ENCODE measurements around the gene SCO2. TPM values are rescaled to one million over a fixed set of nuclear protein-coding genes. Genes with fewer than 3 reads are reported as not detected.
A peak's percentile ranks its signal among the peaks of the same experiment; 100 is the strongest.

SCO2 gene
- total and polyA plus RNA-seq, 10 of the 15 experiments (the other 5 are each of a cell fraction or from before 2014, with no cell fraction given) = 0.18 to 16.0 (median 2.4) TPM; not detected in 1

DNA sequence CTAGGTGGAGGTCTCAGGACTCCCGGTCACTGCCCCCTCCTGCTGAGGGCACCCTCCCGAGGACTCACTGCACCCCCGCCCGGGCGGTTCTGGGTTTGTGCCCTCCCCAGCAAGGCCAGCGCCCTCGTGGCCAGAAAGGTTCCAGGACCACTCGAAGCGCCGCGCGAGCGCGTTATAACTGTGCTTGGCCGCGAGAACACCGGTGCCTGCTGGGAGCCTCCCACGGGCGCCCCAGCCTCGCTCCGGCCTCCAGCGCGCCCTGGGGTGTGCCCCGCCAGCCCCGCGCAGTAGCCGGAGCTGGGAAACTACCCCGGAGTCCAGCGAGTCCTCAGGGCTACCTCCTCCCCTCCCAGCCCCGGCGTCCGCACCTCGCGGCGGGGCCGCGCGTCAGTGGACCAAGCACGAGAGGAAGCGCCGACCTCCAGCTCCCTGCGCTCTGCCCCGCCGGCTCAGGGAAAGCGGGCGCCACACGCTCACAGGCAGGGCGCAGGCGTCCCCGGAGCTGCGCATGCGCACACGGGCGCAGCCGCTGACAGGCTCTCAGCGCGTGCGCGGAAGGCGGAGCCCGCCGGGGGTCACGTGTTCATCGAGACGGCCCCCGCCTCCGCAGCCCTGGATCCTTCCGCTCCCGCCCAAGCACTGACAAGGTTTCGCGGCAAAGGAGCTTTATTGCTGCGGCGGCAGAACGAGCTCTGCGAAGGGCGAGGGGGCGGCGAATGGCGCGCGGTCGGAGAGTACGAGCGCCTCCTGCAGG, at the start of gene SCO2 (continued):
- TF ChIP-seq, protein P1, sequence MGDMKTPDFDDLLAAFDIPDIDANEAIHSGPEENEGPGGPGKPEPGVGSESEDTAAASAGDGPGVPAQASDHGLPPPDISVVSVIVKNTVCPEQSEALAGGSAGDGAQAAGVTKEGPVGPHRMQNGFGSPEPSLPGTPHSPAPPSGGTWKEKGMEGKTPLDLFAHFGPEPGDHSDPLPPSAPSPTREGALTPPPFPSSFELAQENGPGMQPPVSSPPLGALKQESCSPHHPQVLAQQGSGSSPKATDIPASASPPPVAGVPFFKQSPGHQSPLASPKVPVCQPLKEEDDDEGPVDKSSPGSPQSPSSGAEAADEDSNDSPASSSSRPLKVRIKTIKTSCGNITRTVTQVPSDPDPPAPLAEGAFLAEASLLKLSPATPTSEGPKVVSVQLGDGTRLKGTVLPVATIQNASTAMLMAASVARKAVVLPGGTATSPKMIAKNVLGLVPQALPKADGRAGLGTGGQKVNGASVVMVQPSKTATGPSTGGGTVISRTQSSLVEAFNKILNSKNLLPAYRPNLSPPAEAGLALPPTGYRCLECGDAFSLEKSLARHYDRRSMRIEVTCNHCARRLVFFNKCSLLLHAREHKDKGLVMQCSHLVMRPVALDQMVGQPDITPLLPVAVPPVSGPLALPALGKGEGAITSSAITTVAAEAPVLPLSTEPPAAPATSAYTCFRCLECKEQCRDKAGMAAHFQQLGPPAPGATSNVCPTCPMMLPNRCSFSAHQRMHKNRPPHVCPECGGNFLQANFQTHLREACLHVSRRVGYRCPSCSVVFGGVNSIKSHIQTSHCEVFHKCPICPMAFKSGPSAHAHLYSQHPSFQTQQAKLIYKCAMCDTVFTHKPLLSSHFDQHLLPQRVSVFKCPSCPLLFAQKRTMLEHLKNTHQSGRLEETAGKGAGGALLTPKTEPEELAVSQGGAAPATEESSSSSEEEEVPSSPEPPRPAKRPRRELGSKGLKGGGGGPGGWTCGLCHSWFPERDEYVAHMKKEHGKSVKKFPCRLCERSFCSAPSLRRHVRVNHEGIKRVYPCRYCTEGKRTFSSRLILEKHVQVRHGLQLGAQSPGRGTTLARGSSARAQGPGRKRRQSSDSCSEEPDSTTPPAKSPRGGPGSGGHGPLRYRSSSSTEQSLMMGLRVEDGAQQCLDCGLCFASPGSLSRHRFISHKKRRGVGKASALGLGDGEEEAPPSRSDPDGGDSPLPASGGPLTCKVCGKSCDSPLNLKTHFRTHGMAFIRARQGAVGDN (IDR thresholded peaks at IDR 0.05) = peak; percentile 75
- TF ChIP-seq MTA2 (IDR thresholded peaks at IDR 0.05; ENCODE audit: low read depth) (no peak), LARP7 (IDR thresholded peaks at IDR 0.05) (peak; percentile 59), ESRRA (IDR thresholded peaks at IDR 0.05; ENCODE audit: low read length) (peak; percentile 76; the same call in 1 of the 2 replicates), ASH2L (IDR thresholded peaks at IDR 0.05; ENCODE audit: borderline replicate concordance, low read depth) (no peak), CBFB (IDR thresholded peaks at IDR 0.05; ENCODE audit: low read depth) (peak; percentile 69), MEF2B (IDR thresholded peaks at IDR 0.05; ENCODE audit: partially characterized antibody, poor library complexity, severe bottlenecking) (peak; percentile 22), KLF5 (IDR thresholded peaks at IDR 0.05; ENCODE audit: partially characterized antibody) (peak; percentile 61), EGR1 (IDR thresholded peaks at IDR 0.05; ENCODE audit: borderline replicate concordance in 1 of 2, low read depth in 2 of 2, low read length in 2 of 2) (peak in 1 of 2 experiments; percentile 96; a peak in 2 of 3 replicates)
- TF ChIP-seq, protein P2, sequence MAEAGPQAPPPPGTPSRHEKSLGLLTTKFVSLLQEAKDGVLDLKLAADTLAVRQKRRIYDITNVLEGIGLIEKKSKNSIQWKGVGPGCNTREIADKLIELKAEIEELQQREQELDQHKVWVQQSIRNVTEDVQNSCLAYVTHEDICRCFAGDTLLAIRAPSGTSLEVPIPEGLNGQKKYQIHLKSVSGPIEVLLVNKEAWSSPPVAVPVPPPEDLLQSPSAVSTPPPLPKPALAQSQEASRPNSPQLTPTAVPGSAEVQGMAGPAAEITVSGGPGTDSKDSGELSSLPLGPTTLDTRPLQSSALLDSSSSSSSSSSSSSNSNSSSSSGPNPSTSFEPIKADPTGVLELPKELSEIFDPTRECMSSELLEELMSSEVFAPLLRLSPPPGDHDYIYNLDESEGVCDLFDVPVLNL (IDR thresholded peaks at IDR 0.05; ENCODE audit: low read depth, low read length) = peak; percentile 53; the same call in 1 of the 2 replicates
- TF ChIP-seq, protein P3, sequence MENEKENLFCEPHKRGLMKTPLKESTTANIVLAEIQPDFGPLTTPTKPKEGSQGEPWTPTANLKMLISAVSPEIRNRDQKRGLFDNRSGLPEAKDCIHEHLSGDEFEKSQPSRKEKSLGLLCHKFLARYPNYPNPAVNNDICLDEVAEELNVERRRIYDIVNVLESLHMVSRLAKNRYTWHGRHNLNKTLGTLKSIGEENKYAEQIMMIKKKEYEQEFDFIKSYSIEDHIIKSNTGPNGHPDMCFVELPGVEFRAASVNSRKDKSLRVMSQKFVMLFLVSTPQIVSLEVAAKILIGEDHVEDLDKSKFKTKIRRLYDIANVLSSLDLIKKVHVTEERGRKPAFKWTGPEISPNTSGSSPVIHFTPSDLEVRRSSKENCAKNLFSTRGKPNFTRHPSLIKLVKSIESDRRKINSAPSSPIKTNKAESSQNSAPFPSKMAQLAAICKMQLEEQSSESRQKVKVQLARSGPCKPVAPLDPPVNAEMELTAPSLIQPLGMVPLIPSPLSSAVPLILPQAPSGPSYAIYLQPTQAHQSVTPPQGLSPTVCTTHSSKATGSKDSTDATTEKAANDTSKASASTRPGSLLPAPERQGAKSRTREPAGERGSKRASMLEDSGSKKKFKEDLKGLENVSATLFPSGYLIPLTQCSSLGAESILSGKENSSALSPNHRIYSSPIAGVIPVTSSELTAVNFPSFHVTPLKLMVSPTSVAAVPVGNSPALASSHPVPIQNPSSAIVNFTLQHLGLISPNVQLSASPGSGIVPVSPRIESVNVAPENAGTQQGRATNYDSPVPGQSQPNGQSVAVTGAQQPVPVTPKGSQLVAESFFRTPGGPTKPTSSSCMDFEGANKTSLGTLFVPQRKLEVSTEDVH (IDR thresholded peaks at IDR 0.05; ENCODE audit: low read depth, partially characterized antibody) = no peak
- TF ChIP-seq, protein P4, sequence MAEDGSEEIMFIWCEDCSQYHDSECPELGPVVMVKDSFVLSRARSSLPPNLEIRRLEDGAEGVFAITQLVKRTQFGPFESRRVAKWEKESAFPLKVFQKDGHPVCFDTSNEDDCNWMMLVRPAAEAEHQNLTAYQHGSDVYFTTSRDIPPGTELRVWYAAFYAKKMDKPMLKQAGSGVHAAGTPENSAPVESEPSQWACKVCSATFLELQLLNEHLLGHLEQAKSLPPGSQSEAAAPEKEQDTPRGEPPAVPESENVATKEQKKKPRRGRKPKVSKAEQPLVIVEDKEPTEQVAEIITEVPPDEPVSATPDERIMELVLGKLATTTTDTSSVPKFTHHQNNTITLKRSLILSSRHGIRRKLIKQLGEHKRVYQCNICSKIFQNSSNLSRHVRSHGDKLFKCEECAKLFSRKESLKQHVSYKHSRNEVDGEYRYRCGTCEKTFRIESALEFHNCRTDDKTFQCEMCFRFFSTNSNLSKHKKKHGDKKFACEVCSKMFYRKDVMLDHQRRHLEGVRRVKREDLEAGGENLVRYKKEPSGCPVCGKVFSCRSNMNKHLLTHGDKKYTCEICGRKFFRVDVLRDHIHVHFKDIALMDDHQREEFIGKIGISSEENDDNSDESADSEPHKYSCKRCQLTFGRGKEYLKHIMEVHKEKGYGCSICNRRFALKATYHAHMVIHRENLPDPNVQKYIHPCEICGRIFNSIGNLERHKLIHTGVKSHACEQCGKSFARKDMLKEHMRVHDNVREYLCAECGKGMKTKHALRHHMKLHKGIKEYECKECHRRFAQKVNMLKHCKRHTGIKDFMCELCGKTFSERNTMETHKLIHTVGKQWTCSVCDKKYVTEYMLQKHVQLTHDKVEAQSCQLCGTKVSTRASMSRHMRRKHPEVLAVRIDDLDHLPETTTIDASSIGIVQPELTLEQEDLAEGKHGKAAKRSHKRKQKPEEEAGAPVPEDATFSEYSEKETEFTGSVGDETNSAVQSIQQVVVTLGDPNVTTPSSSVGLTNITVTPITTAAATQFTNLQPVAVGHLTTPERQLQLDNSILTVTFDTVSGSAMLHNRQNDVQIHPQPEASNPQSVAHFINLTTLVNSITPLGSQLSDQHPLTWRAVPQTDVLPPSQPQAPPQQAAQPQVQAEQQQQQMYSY (CRISPR knock-in tag; IDR thresholded peaks at IDR 0.05) = no peak
- TF ChIP-seq, protein P5, sequence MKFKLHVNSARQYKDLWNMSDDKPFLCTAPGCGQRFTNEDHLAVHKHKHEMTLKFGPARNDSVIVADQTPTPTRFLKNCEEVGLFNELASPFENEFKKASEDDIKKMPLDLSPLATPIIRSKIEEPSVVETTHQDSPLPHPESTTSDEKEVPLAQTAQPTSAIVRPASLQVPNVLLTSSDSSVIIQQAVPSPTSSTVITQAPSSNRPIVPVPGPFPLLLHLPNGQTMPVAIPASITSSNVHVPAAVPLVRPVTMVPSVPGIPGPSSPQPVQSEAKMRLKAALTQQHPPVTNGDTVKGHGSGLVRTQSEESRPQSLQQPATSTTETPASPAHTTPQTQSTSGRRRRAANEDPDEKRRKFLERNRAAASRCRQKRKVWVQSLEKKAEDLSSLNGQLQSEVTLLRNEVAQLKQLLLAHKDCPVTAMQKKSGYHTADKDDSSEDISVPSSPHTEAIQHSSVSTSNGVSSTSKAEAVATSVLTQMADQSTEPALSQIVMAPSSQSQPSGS (IDR thresholded peaks at IDR 0.05; ENCODE audit: low read length) = no peak

Measured in GM12878 (cell line).